ENCODE results near the gene TRIM75. TPM values are rescaled to one million over a fixed set of nuclear protein-coding genes. Genes with fewer than 3 reads are reported as not detected.

The TRIM75 gene
- total RNA-seq (not detected), polyA plus RNA-seq (0.02 TPM)
- long read RNA-seq, donor 1 = 0 reads
- long read RNA-seq, donor 2 = 0 reads
- long read RNA-seq, donor 3 = 0 reads
- long read RNA-seq, donor 4 = 0 reads
- long read RNA-seq, donor 5 = 0 reads
- long read RNA-seq, donor 6 = 0 reads
- long read RNA-seq, donor 7 = 0 reads
- long read RNA-seq, donor 8 = 0 reads
- long read RNA-seq, donor 9 = 0 reads
- long read RNA-seq, donor 10 = 0 reads

DNA sequence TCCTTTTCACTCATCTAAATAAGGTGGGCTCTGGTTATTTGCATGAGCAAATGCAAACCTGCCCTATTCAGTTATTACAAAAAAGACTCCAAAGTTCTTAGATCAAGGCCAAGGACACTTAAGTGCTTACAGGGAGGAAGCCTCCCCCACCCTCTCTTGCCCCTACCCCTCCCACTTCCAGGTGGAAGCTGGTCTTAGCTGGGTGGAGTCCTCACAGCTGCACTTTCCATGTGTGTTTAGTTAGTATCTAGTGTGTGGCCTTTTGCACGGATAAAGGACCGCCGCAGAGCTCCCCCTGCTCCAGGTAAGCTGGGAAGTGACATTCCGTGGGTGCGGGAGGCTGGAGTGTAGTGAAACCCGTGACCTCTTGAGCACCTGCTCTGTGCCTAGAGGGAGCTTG is at the start of gene TRIM75:
Gene TRIM75, plus strand, starts transcription at position 222 of the 400 bp plus-strand sequence. CDS start 5,282 bp downstream, outside the sequence.
- H3K27me3 ChIP-seq (ENCODE audit: control insufficient read depth in 2 of 2, insufficient read depth in 1 of 2, low read length in 1 of 2) = no peaks in the 10 kb centered on the region
- H3K27ac ChIP-seq (ENCODE audit: low read depth in 1 of 2, low read length in 1 of 2) = no peak within 1 kb of the TSS
- H3K4me3 ChIP-seq (ENCODE audit: low read length in 2 of 2) = no peak within 1 kb of the TSS
- H3K4me1 ChIP-seq (ENCODE audit: control insufficient read depth in 2 of 2, insufficient read depth in 2 of 2, low read length in 2 of 2) = no peaks in the 10 kb centered on the region
- no peaks in the 10 kb centered on the region for H3K9me3 ChIP-seq (ENCODE audit: control insufficient read depth in 2 of 2, insufficient read depth in 1 of 2, low read length in 1 of 2)
- no peaks in the 10 kb centered on the region for H3K36me3 ChIP-seq (ENCODE audit: control insufficient read depth in 2 of 2, insufficient read depth in 2 of 2, low read length in 1 of 2)
- no peak for DNase-seq (ENCODE audit: low read depth in 6 of 9, low spot score in 9 of 9)
- WGBS = 89% methylated on average over 6 of the region's 6 CpGs

DNA sequence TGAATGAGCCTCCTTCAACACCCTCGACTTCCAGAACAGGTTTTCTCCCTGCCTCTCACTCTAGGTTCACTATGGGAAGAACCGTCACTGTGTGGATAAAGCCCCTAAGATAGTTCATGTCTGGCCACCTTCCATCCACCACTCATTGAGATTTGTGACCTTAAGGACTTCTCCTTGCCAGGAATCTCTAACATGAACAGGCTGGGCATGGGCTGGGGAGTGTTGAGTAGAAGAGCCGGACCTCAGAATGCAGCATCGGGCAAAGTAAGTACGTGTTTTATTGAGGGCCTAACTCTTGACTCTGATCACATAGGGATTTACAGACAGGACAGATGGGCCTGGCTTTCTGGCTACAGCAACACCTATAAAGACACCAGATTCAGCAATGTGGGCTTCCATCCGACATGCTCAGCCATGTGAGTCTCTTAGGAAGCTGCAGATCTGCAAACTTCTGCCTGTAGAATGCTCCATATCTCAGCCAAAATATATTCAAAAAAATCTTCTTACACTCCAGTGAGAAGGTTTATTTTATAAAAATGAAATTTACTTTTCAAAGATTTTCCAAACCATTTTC is 48.2 kb upstream of the TRIM75 start:
- WGBS = 86% methylated on average over 6 of the region's 6 CpGs

DNA sequence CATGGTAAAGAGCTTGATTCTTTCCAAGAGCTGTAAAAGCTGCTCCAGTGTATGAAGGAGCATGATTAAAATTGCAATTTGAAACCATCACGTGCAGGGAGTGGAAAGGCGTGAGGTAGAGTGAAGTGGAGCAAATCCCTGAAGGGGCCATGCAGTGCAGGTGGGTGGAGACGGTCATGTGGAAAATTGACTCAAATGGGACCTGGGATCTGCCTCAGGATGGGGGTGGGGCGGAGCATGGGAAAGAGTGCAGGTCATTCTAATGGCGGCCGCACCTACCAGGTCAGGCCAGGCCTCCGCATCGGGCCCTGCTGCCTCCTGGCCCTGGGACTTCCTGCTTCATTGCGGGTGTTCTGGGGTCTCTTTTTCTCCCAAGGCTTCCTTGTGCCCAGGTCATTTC is 47.2 kb upstream of the TRIM75 start:
- no peak overlapping the region for H3K27ac ChIP-seq (ENCODE audit: low read depth in 1 of 2, low read length in 1 of 2)
- 94% methylated on average over 9 of the region's 9 CpGs for WGBS

More for the DNA sequence above, 48.2 kb upstream of the TRIM75 start:
- Histone ChIP-seq H3K27me3 (ENCODE audit: control insufficient read depth in 2 of 2, insufficient read depth in 1 of 2, low read length in 1 of 2) (no peaks in the 10 kb centered on the region), H3K4me1 (ENCODE audit: control insufficient read depth in 2 of 2, insufficient read depth in 2 of 2, low read length in 2 of 2) (no peaks in the 10 kb centered on the region), H3K36me3 (ENCODE audit: control insufficient read depth in 2 of 2, insufficient read depth in 2 of 2, low read length in 1 of 2) (no peaks in the 10 kb centered on the region), H3K27ac (ENCODE audit: low read depth in 1 of 2, low read length in 1 of 2) (no peak overlapping the region), H3K9me3 (ENCODE audit: control insufficient read depth in 2 of 2, insufficient read depth in 1 of 2, low read length in 1 of 2) (no peaks in the 10 kb centered on the region), H3K4me3 (ENCODE audit: low read length in 2 of 2) (no peak overlapping the region)
- no peak for DNase-seq (ENCODE audit: low read depth in 6 of 9, low spot score in 9 of 9)

DNA sequence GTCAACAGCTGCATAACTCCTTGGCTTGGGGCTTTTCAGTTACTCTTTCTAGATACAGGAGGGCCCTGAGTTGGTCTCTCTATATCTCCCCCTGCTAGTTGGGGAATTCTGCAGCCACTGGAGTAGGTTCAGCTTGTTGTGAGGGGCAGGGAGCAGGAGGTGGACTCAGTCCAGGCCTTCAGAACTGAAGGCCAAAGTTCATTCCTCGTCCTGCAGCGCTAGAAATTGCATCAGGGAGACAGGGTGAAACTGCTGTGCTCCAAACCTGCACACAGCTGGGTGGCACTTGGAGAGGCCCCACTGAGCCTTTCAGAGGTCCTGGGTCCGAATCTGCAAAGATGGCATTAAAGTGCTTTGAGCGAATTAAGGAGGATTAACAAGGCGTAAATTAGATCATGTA is 46.8 kb upstream of the TRIM75 start:
- 91% methylated on average over 5 of the region's 5 CpGs for WGBS

More for the DNA sequence above, 47.2 kb upstream of the TRIM75 start:
- DNase-seq (ENCODE audit: low read depth in 6 of 9, low spot score in 9 of 9) = no peak
- Histone ChIP-seq H3K36me3 (ENCODE audit: control insufficient read depth in 2 of 2, insufficient read depth in 2 of 2, low read length in 1 of 2) (no peaks in the 10 kb centered on the region), H3K27me3 (ENCODE audit: control insufficient read depth in 2 of 2, insufficient read depth in 1 of 2, low read length in 1 of 2) (no peaks in the 10 kb centered on the region), H3K9me3 (ENCODE audit: control insufficient read depth in 2 of 2, insufficient read depth in 1 of 2, low read length in 1 of 2) (no peaks in the 10 kb centered on the region), H3K4me1 (ENCODE audit: control insufficient read depth in 2 of 2, insufficient read depth in 2 of 2, low read length in 2 of 2) (no peaks in the 10 kb centered on the region), H3K4me3 (ENCODE audit: low read length in 2 of 2) (no peak overlapping the region)

DNA sequence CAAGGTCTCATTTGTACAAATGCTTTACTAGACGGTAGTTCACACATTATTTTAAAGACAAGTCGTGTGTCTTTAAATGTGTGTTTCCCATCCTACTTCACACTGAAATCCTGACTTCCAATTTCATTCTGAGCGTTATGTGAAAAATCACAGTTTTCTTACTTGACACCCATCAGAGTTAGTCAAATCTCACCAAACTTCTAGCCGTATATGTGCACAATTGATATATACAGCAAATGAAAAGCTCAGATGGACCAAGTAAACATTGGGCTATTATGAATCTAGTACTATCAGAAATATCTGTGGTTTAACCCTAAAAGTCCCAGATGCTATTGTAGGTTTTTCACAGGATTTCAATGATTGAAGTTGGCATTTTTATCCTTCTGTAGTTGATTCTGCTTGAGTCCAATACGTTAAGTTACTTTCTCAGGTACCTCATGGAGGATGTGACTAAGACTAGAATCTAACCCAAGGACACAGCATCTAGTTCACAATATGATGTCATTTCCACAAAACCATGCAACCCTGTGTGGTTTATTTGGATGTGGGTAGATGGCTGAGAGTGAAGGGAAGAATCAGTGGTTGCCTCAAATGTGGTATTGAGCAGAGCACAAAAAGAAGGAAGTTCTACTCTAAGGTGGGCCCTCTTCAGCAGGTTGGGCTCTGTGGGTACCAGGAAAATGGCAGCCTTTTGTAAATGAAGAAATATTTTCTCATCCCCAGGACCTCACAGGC is 44.0 kb upstream of the TRIM75 start:
- no peaks in the 10 kb centered on the region for H3K27me3 ChIP-seq (ENCODE audit: control insufficient read depth in 2 of 2, insufficient read depth in 1 of 2, low read length in 1 of 2)
- no peaks in the 10 kb centered on the region for H3K9me3 ChIP-seq (ENCODE audit: control insufficient read depth in 2 of 2, insufficient read depth in 1 of 2, low read length in 1 of 2)
- H3K4me1 ChIP-seq (ENCODE audit: control insufficient read depth in 2 of 2, insufficient read depth in 2 of 2, low read length in 2 of 2) = no peaks in the 10 kb centered on the region
- H3K4me3 ChIP-seq (ENCODE audit: low read length in 2 of 2) = no peak overlapping the region
- no peaks in the 10 kb centered on the region for H3K36me3 ChIP-seq (ENCODE audit: control insufficient read depth in 2 of 2, insufficient read depth in 2 of 2, low read length in 1 of 2)
- peak in 2 of 9 donors; percentile 0 to 22 for DNase-seq (ENCODE audit: low read depth in 6 of 9, low spot score in 9 of 9)
- 92% methylated on average over 5 of the region's 5 CpGs for WGBS
- no peak overlapping the region for H3K27ac ChIP-seq (ENCODE audit: low read depth in 1 of 2, low read length in 1 of 2)

More for the DNA sequence above, 46.8 kb upstream of the TRIM75 start:
- Histone ChIP-seq H3K9me3 (ENCODE audit: control insufficient read depth in 2 of 2, insufficient read depth in 1 of 2, low read length in 1 of 2) (no peaks in the 10 kb centered on the region), H3K4me3 (ENCODE audit: low read length in 2 of 2) (no peak overlapping the region), H3K36me3 (ENCODE audit: control insufficient read depth in 2 of 2, insufficient read depth in 2 of 2, low read length in 1 of 2) (no peaks in the 10 kb centered on the region), H3K27ac (ENCODE audit: low read depth in 1 of 2, low read length in 1 of 2) (no peak overlapping the region), H3K4me1 (ENCODE audit: control insufficient read depth in 2 of 2, insufficient read depth in 2 of 2, low read length in 2 of 2) (no peaks in the 10 kb centered on the region), H3K27me3 (ENCODE audit: control insufficient read depth in 2 of 2, insufficient read depth in 1 of 2, low read length in 1 of 2) (no peaks in the 10 kb centered on the region)
- DNase-seq (ENCODE audit: low read depth in 6 of 9, low spot score in 9 of 9) = no peak

DNA sequence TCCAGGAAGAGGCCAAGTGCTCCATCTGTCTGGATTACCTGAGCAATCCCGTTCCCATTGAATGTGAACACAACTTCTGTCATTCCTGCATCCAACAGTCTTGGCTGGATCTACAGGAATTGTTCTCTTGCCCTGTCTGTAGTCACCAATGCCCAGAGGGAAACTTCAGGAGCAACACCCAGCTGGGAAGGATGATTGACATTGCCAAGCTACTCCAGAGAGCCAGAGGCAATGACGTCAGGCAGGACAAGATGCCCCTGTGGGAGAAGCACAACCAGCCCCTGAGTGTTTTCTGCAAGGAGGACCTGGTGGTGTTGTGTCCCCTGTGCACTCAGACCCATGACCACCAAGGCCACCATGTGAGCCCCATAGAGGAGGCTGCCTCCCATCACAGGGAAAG is 43.2 kb upstream of the TRIM75 start:
- DNase-seq (ENCODE audit: low read depth in 6 of 9, low spot score in 9 of 9) = no peak
- WGBS = 87% methylated on average over 2 of the region's 2 CpGs
- Histone ChIP-seq H3K27me3 (ENCODE audit: control insufficient read depth in 2 of 2, insufficient read depth in 1 of 2, low read length in 1 of 2) (no peaks in the 10 kb centered on the region), H3K36me3 (ENCODE audit: control insufficient read depth in 2 of 2, insufficient read depth in 2 of 2, low read length in 1 of 2) (no peaks in the 10 kb centered on the region), H3K9me3 (ENCODE audit: control insufficient read depth in 2 of 2, insufficient read depth in 1 of 2, low read length in 1 of 2) (no peaks in the 10 kb centered on the region), H3K4me3 (ENCODE audit: low read length in 2 of 2) (no peak overlapping the region), H3K27ac (ENCODE audit: low read depth in 1 of 2, low read length in 1 of 2) (no peak overlapping the region), H3K4me1 (ENCODE audit: control insufficient read depth in 2 of 2, insufficient read depth in 2 of 2, low read length in 2 of 2) (no peaks in the 10 kb centered on the region)

DNA sequence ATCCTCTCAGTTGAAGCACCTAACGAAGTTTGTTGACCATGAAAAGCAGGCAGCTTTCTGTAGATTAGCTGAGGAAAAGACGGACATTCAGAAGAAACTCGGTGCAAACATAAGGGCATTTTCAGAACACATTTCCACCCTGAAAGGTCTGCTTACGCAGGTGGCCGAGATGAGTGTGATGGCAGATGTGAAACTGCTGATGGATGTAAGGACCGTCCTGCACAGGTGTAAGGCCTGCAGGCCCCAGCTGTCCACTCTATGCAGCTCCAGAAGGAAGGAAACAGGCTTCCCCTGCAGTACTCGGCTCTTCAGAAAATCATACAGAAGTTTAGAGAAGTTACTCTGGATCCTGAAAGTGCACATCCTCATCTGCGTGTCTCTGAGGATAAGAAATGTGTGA is 42.7 kb upstream of the TRIM75 start:
- Histone ChIP-seq H3K27me3 (ENCODE audit: control insufficient read depth in 2 of 2, insufficient read depth in 1 of 2, low read length in 1 of 2) (no peaks in the 10 kb centered on the region), H3K36me3 (ENCODE audit: control insufficient read depth in 2 of 2, insufficient read depth in 2 of 2, low read length in 1 of 2) (no peaks in the 10 kb centered on the region), H3K27ac (ENCODE audit: low read depth in 1 of 2, low read length in 1 of 2) (no peak overlapping the region), H3K4me3 (ENCODE audit: low read length in 2 of 2) (no peak overlapping the region), H3K4me1 (ENCODE audit: control insufficient read depth in 2 of 2, insufficient read depth in 2 of 2, low read length in 2 of 2) (no peaks in the 10 kb centered on the region), H3K9me3 (ENCODE audit: control insufficient read depth in 2 of 2, insufficient read depth in 1 of 2, low read length in 1 of 2) (no peaks in the 10 kb centered on the region)
- WGBS = 81% methylated on average over 8 of the region's 8 CpGs
- DNase-seq (ENCODE audit: low read depth in 6 of 9, low spot score in 9 of 9) = no peak

DNA sequence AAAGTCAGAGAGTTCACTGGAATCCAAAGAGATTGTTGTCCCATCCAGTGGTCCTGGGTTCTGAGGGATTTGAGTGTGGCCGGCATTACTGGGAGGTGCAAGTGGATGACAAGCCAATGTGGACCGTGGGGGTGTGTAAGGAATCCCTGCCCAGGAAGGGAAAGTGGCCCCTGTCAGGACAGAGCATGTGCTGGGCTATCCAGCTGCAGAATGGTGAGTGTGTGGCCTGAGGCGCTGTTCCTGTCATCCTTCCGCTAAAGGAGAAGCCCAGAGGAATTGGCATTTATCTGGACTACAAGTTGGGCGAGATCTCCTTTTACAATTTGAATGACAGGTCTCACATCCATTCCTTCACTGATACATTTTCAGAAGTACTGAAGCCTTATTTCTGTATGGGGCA is 42.3 kb upstream of the TRIM75 start:
- no peak overlapping the region for H3K27ac ChIP-seq (ENCODE audit: low read depth in 1 of 2, low read length in 1 of 2)
- H3K9me3 ChIP-seq (ENCODE audit: control insufficient read depth in 2 of 2, insufficient read depth in 1 of 2, low read length in 1 of 2) = no peaks in the 10 kb centered on the region
- no peaks in the 10 kb centered on the region for H3K36me3 ChIP-seq (ENCODE audit: control insufficient read depth in 2 of 2, insufficient read depth in 2 of 2, low read length in 1 of 2)
- H3K27me3 ChIP-seq (ENCODE audit: control insufficient read depth in 2 of 2, insufficient read depth in 1 of 2, low read length in 1 of 2) = no peaks in the 10 kb centered on the region
- no peak for DNase-seq (ENCODE audit: low read depth in 6 of 9, low spot score in 9 of 9)
- no peak overlapping the region for H3K4me3 ChIP-seq (ENCODE audit: low read length in 2 of 2)
- 96% methylated on average over 5 of the region's 5 CpGs for WGBS
- H3K4me1 ChIP-seq (ENCODE audit: control insufficient read depth in 2 of 2, insufficient read depth in 2 of 2, low read length in 2 of 2) = no peaks in the 10 kb centered on the region

DNA sequence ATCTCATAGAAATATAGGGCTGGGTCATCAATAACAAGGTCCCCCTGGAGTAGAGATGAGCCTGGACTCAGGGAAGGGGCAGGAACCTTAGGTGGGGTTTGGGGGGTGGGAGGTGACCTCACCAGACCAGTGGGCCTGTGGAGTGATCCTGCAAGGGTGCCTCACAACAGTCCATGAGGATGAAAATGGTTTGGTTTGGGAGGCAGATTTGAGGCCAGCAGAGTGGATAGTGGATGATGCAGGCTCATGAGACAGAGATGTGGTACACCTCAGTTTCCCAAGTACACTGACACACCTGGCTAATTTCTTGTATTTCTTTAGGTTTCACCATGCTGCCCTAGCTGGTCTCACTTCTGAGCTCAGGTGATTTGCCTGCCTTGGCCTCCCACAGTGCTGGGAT is 40.0 kb upstream of the TRIM75 start:
- Histone ChIP-seq H3K27me3 (ENCODE audit: control insufficient read depth in 2 of 2, insufficient read depth in 1 of 2, low read length in 1 of 2) (no peaks in the 10 kb centered on the region), H3K4me1 (ENCODE audit: control insufficient read depth in 2 of 2, insufficient read depth in 2 of 2, low read length in 2 of 2) (no peaks in the 10 kb centered on the region), H3K36me3 (ENCODE audit: control insufficient read depth in 2 of 2, insufficient read depth in 2 of 2, low read length in 1 of 2) (no peaks in the 10 kb centered on the region), H3K9me3 (ENCODE audit: control insufficient read depth in 2 of 2, insufficient read depth in 1 of 2, low read length in 1 of 2) (no peaks in the 10 kb centered on the region), H3K27ac (ENCODE audit: low read depth in 1 of 2, low read length in 1 of 2) (no peak overlapping the region), H3K4me3 (ENCODE audit: low read length in 2 of 2) (no peak overlapping the region)
- DNase-seq (ENCODE audit: low read depth in 6 of 9, low spot score in 9 of 9) = no peak
